Putamen (tissue), 1 donor: ENCODE results near the gene ZNF138.
"Not testable (repeated sequence)": the region's sequence is repeated elsewhere in the genome, so short reads cannot be mapped to it uniquely, and the experiment has no call there.

Source experiments
- DNase-seq: peaks from one replicate; pipeline ENCODE4 v3.0.0-alpha.2; 2016; ENCODE audit warnings: low spot score

The ZNF138 gene

DNA sequence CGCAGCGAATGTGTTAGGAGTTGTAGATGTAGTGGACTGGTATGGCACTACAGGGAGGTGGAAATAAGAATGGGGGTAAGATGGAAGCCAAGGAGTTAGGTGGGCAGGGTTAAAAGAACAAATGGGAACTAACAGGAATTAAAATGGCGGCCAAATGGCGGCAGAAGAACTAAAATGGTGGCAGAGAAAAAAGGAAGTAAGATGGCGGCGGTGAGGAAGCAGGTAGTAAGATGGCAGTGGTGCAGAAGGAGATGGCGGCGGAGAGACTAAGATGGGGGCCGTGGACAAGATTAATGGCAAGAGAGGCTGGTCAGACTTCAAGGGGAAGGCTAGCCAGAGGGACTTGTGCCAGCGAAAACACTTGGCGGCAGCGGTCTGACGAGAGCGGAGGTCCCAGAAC is 44.5 kb downstream of the ZNF138 start:
- no peak for DNase-seq

DNA sequence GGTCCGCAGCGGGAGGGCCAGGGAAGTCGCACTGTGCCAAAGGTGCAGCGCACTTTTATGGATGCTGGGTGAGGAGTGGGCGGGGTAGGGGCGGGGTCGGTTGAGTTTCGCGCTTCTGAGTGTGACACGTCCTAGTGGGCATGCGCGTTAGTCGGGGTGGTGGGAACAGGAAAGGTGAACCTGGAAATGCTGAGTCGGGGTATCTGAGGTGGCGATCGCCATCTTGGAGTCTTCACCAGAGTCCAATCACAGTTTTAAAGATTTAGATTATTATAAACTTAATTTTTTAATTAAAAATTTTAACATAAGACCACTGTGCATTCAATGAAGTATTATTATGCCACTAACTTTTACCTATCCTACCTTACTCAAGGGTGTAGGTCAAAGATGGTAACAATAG is 45.7 kb downstream of the ZNF138 start:
- no peak for DNase-seq

DNA sequence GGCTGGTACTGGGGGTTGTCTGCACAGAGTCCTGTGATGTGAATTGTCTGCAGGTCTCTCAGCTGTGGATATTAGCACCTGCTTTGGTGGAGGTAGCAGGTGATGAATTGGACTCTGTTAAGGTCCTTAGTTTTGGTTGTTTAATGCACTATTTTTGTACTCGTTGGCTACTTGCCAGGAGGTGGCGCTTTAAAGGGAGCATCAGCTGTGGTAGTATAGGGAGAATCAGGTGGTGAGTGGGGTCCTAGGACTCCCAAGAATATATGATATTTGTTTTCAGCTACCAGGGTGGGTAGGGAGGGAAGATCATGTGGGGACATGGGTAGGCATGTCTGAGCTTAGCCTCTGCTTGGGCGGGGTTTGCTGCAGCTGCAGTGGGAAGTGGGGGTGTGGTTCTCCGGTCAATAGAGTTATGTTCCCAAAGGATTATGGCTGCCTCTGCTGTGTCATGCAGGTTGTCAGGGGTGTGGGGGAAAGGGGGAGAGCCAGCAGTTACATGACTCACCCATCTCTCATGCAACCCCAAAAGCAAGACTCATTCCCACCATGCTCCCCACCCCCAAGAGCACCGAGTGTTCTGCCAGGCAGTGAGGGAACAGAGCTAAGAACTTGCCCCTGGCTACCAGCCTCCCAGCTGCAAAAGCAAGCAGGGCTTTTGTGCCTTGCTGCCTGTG is 55.2 kb downstream of the ZNF138 start:
- peak; percentile 19 for DNase-seq

DNA sequence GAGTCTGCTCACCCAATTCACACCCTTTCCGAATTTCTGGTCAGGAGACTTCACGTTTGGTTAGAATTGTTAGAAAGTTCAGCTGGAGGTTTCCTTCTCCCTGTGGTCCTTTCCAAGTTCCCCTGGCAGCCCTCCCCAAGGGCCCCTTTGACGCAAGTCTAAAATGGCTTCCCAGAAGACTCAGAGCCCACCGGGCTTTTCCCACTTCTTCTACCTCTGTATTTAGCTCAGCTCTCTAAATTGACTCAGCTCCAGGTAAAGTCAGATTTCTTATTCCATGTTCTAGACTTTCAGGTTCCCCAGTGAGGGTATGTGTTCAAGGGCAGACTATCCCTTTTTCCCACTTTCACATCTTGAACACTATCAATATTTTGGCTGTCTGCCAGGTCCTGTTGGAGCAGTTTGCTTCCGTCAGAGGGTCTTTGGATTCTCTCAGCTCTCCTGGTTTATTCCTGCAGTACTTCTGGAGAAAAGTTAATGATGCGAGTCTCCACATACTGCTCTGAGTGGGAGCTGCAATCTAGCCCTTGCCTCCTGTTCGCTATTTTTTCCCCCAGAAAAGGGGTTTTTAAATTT is 55.8 kb downstream of the ZNF138 start:
- DNase-seq, result no peak

DNA sequence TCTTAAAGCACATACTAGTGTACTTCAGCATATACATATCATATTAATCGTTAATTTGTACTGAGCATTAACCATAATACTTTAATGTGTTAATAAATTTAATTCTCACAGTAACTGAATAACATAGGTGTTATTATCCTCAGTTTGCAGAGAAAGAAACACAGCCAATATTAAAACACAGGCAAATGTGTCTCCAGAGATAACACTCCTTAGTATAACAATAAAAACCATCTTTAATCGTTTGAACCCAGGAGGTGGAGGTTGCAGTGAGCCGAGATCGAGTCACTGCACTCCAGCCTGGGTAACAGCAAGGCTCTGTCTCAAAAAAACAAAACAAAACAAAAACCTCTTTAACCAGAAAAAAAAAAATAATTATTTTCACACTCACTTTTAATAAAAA is 59.5 kb downstream of the ZNF138 start:
- no peak for DNase-seq

DNA sequence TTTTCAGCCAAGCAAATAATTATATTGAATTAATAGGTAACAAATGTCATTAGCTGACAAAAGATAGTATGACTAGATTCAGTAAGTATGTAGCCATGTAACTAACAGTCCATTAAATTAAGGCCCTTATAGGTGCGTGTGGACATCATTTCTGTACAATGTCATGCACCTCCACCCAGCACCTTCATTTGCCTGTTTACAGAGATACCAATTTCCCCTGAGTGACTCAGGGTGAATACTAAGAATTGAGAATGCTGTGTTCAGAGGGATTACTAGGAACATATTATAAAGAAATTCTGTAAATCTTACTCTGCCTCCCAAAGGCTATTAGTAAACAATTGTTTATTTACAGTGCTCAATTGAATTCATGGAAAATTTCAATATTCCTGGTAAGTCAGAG is 60.7 kb downstream of the ZNF138 start:
- DNase-seq, result no peak

DNA sequence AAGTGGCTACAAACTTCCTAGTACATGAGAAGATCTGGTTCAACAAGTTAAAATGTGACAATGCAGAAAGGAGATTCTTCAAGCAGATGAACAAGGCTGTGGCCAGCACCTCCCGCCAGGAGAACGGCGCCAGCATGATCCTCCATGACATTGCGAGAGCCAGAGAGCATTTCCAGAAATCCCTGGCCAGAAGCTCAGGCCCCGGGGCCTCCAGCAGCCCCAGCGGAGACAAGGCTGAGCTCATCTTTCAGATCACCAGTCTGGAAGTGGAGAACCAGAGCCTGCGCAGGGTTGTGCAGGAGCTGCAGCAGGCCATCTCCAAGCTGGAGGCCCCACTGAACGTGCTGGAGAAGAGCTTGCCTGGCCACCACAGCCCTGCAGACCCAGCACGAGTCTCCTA is 68.8 kb downstream of the ZNF138 start:
- no peak for DNase-seq

DNA sequence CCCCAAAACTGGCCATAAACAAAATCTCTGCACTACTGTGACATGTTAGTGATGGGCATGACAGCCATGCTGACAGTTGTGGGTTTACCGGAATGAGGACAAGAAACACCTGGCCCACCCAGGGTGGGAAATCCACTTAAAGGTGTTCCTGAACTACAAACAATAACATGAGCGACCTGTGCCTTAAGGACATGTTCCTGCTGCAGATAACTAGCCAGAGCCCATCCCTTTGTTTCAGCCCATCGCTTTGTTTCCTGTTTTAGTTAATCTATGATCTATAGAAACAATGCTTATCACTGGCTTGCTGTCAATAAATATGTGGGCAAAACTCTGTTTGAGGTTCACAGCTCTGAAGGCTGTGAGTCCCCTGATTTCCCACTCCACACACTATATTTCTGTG is 69.3 kb downstream of the ZNF138 start:
- not testable (repeated sequence) for DNase-seq

DNA sequence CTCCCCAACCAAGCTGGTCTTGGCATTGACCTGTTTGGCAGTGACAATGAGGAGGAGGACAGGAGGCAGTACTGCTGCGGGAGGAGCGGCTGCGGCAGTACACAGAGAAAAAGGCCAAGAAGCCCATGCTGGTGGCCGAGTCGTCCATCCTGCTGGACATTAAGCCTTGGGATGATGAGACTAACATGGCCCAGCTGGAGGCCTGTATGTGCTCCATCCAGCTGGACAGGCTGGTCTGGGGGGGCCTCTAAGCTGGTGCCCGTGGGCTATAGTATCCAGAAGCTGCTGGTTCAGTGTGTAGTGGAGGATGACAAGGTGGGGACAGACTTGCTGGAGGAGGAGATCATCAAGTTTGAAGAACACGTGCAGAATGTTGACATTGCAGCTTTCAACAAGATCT is 69.7 kb downstream of the ZNF138 start:
- DNase-seq, result no peak

DNA sequence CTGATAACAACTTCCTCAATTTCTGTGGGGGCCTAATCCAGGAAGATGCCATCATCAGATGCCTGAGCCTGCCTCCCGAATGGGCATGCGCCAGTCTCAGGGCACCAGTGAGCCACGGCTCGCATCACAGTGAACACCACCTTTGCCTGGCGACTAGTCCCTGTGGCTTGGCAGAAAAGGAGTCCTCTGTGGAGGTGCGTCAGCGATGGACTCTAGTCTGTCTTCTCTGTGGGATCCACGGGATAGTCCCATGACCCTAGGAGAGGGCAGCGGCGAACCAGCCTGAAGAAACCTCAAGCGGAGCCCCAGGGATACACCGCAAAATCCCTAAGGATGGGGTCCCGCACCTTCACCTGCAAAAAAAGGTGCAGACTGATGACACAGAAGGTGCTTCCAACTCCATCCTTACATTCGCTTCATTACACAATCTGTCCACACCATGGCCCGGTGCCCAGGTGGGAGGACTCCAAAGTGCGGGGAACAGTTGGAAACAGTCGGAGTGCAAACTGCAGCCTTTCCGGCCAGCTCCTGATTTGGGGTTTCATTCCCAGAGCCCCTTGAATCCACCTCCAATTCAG is 73.7 kb downstream of the ZNF138 start:
- DNase-seq, result no peak

DNA sequence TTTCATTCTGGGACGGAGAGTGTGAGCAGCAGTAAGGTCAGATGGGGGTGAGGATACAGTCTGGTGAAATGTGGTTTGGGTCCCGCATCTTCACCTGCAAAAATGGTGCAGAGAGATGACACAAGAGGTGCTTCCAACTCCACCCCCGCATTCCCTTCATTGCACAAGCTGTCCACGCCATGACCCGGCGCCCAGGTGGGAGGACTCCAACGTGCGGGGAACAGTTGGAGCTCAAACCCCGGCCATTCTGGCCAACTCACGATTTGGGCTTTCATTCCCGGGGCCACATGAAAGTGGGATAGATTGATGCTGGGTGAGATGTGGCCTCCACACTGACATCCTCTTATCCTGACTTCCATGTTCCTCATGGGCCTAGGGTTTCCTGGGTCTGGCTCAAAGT is 74.3 kb downstream of the ZNF138 start:
- no peak for DNase-seq

DNA sequence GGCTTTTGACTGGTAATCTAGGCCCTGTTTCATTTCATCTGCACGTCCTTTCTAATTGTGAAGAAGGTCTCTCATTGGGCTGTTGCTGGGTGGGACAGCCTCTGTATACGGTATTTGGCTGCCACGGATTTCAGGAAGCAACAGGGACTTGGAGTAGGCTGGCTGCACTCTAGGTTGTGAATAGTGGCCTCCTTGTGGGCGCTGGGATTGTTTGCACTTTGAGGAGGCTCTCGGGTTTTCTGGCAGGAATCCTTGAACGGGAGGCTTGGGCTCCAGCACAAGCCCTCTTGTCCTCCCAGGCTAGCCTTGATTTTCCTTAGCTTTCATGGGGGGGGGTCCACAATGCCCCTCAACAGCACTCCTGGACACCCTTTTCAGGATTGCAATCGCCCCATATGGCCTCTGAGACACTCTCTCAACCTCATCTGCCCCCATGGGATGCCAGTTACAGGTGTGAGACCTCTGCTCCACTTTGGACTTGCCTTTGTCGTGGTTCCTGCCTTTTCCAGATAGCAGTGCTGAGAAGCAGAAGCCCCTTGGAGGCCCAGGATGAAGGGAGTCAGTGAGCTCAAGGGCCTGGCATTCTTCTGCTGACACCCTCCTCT is 75.0 kb downstream of the ZNF138 start:
- DNase-seq, result no peak

DNA sequence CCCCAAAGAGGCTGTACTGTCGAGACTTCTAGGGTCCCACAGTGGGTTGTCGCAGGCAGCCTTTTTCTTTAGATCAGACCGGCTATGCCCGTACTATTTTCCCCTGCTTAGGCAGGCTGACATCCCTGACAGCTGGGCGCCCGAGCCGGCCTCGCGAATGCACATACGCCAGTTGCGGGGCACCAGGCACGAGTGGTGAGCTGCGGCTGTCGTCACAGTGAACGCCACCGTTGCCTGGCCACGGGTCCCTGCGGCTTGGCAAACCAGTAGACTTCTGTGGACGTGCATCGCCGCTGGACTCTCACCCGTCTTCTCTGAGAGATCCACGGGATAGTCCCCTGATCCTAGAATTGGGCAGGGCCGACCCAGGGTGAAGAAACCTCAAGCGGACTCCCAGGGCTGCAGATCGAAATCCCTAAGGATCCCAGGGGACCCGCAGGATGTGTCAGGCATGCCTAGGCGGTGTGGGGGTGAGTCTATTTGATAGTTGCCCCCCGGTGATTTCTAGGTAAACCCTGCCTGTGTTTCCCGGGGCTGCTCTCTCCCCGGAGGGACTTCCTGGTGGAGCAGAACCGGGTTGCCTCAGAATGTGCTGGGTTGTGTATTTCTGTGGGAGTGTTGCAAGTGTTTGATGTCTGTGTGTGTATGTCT is 75.8 kb downstream of the ZNF138 start:
- no peak for DNase-seq

DNA sequence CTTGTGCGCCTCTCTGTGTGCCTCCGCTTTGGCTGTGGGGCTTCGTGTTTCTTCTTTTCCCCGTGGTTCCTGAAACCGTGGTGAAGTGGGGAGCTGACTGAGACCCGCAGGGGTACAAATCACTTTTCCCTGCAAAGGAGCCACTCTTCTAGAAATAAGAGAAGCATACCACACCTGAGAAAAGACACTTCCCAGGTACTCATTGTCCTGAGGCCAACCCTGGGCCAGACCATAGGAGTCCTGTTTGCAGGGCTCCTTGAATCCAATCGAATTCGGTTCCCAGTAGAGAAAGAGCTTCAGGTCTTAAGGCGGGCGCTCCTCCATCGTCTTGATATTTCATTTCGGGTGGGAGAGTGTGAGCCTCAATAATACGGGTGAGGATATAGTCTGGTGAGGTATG is 76.4 kb downstream of the ZNF138 start:
- DNase-seq, result no peak

DNA sequence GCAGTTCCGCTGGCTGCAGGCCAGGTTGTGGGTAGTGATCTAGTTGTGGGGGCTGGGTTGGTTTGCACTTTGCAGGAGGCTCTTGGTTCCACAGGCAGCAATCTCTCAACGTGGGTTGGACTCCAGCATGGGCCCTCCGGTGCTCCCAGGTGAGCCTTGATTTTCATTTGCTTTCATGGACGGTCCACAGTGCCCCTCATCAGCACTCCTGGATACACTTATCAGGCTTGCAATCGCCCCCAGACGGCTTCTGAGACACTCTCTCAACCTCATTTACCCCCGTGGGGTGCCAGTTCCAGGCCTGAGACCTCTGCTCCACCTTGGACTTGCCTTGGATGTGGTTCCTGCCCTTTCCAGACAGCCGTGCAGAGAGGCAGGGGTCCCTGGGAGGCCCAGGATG is 77.5 kb downstream of the ZNF138 start:
- no peak for DNase-seq

DNA sequence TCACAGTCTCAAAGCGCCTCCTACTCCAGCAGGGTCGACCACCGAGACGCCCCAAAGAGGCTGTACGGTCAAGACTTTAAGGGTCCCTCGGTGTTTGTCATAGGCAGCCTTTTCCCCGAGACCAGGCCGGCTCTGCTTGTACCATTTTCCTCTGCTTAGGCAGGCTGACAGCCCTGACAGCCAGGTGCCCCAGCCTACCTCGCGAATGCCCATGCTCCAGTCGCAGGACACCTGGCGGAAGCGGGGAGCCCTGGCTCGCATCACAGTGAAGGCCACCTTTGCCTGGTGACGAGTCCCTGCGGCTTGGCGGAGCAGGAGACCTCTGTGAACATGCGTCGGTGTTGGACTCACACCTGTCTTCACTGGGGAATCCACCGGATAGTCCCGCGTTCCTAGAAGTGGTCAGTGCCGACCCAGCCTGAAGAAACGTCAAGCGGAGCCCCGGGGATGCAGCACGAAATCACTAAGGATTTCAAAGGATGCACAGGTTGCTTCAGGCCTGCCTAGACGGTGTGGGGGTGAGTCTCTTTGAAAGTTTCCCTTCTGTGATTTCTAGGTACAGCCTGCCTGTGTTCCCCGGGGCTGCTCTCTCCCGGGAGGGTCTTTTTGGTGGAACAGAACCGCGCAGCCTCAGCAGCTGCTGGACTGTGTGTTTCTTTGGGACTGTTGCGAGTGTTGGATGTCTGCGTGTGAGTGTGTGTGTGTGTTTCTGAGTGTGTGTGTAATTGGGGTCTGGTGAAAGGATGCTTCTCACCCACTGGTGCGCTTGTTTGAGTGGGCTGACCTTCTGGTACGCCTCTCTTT is 78.3 kb downstream of the ZNF138 start:
- no peak for DNase-seq

DNA sequence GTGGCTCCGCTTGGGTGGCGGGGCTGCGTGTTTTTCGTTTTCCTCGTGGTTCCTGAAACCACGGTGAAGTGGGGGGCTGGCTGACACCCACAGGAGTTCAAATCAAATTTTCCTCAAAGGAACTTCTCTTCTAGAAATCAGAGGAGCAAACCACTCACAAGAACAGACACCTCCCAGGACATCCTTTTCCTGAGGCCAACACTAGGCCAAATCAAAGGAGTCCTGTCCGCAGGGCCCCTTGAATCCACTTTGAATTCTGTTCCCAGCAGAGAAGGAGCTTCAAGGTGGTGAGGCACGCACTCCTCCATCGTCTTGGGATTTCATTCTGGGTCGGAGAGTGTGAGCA is 78.9 kb downstream of the ZNF138 start:
- no peak for DNase-seq

DNA sequence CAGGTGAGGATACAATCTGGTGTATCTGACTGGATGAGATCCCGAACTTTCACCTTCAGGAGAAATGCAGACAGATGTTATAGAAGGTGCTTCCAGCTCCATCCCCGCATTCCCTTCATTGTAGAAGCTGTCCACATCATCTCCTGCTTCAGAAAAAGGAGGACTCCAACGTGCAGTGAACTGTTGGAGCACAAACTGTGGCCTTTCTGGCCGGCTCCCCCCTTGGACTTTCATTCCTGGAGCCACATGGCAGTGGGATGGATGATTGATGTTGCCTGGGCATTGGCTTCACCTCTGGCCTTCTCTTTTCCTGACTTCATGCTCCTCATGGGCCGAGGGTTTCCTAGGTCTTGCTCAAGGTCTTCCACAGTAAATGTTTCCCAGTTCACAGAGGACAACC is 79.3 kb downstream of the ZNF138 start:
- no peak for DNase-seq

DNA sequence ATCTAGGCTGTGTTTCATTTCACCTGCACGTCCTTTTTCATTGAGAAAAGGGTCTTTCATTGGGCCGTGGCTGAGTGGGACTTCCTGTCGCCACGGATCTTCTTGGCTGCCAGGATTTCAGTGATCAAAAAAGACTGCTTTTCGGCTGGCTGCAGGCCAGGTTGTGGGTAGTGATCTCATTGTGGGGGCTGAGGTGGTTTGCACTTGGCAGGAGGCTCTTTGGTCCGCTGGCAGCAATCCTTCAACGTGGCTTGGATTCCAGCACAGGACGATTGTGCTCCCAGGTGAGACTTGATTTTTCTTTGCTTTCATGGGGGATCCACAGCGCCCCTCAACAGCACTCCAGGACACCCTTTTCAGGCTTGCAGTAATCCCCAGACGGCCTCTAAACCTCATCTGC is 79.9 kb downstream of the ZNF138 start:
- DNase-seq, result no peak

DNA sequence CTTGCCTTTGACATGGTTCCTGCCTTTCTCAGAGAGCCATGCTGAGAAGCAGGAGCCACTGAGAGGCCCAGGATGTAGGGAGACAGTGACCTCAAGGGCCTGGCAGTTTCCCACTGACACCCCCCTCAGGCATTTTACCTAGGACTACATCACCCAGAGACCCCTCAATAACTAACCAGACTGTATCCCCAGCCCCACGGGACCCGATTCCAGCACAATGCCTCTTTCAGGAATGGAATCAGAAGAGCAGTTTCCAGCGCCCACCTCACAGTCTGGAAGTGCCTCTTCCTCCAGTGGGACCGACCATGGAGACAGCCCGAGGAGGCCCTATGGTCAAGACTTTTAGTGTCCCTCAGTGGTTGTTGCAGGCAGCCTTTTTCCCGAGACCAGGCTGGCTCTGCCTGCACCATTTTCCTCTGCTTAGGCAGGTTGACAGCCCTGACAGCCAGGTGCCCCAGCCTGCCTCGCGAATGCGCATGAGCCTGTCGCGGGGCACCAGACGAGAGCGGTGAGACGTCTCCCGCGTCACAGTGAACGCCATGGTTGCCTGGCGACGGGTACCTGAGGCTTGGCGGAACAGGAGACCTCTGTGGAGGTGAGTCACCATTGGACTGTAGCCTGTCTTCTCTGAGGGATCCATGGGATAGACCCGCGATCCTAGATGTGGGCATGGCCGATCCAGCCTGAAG is 80.5 kb downstream of the ZNF138 start:
- DNase-seq, result no peak

DNA sequence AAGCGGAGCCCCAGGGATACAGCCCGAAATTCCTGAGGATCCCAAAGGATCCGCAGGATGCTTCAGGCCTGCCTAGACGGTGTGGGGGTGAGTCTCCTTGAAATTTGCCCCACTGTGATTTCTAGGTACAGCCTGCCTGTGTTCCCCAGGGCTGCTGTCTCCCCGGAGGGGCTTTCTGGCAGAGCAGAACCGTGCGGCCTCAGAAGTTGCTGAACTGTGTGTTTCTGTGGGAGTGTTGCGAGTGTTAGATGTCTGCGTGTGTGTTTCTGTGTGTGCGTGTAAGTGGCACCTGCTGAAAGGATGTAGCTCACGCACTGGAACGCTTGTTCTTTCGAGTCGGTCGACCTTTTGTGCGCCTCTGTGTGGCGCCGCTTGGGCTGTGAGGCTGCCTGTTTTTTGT is 81.0 kb downstream of the ZNF138 start:
- no peak for DNase-seq
